Measurements from ENCODE around the gene CUX1.

CUX1 gene

GRCh38 chr7:101933688-101934121 is 116.3 kb downstream of the CUX1 start:
- TF ChIP-seq, protein P1, sequence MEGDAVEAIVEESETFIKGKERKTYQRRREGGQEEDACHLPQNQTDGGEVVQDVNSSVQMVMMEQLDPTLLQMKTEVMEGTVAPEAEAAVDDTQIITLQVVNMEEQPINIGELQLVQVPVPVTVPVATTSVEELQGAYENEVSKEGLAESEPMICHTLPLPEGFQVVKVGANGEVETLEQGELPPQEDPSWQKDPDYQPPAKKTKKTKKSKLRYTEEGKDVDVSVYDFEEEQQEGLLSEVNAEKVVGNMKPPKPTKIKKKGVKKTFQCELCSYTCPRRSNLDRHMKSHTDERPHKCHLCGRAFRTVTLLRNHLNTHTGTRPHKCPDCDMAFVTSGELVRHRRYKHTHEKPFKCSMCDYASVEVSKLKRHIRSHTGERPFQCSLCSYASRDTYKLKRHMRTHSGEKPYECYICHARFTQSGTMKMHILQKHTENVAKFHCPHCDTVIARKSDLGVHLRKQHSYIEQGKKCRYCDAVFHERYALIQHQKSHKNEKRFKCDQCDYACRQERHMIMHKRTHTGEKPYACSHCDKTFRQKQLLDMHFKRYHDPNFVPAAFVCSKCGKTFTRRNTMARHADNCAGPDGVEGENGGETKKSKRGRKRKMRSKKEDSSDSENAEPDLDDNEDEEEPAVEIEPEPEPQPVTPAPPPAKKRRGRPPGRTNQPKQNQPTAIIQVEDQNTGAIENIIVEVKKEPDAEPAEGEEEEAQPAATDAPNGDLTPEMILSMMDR (conservative IDR thresholded peaks at IDR 0.05) = no peak
- H3K27ac ChIP-seq = no peak overlapping the region

DNA sequence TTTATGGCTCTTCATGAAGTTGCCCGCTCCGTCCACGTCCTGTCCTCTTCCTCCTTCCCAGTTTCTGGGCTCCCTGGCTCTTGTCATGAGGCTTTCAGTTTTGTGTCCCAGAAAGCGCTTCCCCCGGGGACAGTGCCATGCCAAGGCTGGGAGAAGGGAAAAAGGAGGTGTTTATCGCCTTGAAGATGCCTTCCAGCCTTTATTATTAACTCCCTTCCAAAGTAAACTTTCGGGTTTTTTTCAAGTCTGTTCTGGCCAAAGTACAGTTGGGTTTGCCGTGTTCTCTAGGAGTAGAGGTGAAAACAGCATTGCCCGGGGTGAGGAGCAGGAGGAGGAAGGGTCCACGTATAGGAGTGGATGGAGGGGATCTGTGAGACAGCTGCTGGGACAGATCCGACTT is 117.2 kb downstream of the CUX1 start:
- no peak overlapping the region for H3K27ac ChIP-seq
- TF ChIP-seq, protein P1 (conservative IDR thresholded peaks at IDR 0.05) = no peak

- no peak overlapping the region for H3K27ac ChIP-seq
- TF ChIP-seq, protein P1 (conservative IDR thresholded peaks at IDR 0.05) = no peak
These were observed 118.2 kb downstream of the CUX1 start for GRCh38 chr7:101935521-101936141.

DNA sequence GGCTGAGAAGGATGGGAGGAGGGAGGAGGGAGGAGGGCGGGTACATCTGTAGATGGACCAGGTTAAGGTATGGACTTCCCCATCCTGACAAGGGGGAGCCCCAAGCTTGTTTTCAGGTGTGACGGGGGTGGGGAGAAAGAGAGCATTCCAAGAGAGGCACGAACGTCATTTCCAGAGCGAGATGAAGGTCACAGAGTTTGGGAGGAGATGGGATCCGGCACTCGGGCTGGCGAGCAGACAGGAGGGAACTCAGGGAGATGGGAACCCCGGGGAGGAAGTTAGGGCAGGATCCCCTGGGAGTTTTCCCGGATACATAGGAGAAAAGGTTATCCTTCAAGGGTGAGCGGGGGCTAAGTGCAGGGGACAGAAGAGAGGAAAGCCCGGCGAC is 118.8 kb downstream of the CUX1 start:
- TF ChIP-seq, protein P1 (conservative IDR thresholded peaks at IDR 0.05) = no peak
- no peak overlapping the region for H3K27ac ChIP-seq

DNA sequence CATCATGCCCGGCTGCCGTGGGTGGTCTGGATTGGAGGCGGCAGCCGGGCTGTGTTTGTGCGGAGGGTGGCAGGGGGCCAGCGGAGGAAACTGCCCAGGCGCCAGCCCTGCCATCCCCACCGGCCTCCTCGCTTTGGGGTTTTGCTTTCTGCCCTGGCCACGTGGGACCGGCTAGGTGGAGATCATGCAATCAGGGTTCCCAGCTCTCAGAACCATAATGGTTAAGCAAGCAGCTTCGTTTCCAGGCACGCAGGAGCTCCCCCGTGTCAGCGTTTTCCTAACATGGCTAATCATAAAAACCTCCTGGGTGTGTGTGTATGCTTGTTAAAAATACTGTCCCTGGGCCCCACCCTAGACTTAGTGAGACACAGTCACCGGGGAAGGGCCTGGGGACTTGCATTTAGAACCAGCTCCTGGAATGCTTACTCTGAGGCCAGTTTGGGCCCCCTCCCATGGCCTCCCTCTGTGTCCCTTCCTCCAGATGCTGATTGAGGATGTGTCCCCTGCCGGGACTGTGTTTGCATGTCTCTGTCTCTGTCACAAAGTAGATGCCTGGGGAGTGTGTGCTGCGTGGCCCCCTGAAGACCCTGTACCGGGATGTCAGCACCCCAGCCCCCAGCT is 119.3 kb downstream of the CUX1 start:
- TF ChIP-seq, protein P1 (conservative IDR thresholded peaks at IDR 0.05) = no peak
- H3K27ac ChIP-seq = no peak overlapping the region

GRCh38 chr7:101937717-101938514 is 120.5 kb downstream of the CUX1 start:
- TF ChIP-seq, protein P1 (conservative IDR thresholded peaks at IDR 0.05) = no peak
- H3K27ac ChIP-seq = no peak overlapping the region

GRCh38 chr7:101939136-101939695 is 121.8 kb downstream of the CUX1 start:
- TF ChIP-seq, protein P1 (conservative IDR thresholded peaks at IDR 0.05) = no peak
- H3K27ac ChIP-seq = no peak overlapping the region

Data from VCaP (cell line).